ENCODE results near the gene PSMD6.

The PSMD6 gene

DNA sequence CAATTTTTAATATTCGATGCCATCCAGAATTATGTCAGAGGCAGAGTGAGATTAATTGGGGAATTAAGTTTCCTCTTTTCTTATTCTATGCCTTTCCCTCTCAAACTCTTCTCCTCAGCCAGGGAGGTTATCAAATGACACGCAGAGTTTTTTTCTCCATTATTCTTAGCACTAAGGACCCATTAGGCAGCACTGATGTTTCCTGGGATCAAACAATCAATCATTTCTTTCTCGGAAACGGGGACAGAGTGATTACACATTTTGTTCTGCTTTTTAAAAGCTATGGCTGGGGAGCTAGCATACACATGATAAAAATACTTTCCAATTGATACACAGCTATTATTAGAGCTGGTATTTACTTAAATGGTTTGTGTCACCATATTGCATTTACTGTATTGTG, 35.3 kb upstream of the PSMD6 start:
- no peak overlapping the region for H3K27ac ChIP-seq (ENCODE audit: low read depth, low read length)
- no peak overlapping the region for H3K4me2 ChIP-seq (ENCODE audit: low read depth, low read length, poor library complexity, severe bottlenecking)
- no peak overlapping the region for H2AFZ ChIP-seq (ENCODE audit: low read depth, low read length, severe bottlenecking)
- H3K9ac ChIP-seq (ENCODE audit: low read length), result no peak overlapping the region
- H3F3A ChIP-seq (ENCODE audit: insufficient read depth), result no peaks in the 10 kb centered on the region
- H4K20me1 ChIP-seq (ENCODE audit: low read depth, low read length), result no peaks in the 10 kb centered on the region
- H3K79me2 ChIP-seq (ENCODE audit: insufficient read depth, low read length), result no peaks in the 10 kb centered on the region
- no peaks in the 10 kb centered on the region for H3K36me3 ChIP-seq (ENCODE audit: low read length)
- no peaks in the 10 kb centered on the region for H3K27me3 ChIP-seq (ENCODE audit: low read length)
- H3K9me3 ChIP-seq (ENCODE audit: insufficient read depth, low read length), result no peaks in the 10 kb centered on the region
- TF ChIP-seq, protein P1, sequence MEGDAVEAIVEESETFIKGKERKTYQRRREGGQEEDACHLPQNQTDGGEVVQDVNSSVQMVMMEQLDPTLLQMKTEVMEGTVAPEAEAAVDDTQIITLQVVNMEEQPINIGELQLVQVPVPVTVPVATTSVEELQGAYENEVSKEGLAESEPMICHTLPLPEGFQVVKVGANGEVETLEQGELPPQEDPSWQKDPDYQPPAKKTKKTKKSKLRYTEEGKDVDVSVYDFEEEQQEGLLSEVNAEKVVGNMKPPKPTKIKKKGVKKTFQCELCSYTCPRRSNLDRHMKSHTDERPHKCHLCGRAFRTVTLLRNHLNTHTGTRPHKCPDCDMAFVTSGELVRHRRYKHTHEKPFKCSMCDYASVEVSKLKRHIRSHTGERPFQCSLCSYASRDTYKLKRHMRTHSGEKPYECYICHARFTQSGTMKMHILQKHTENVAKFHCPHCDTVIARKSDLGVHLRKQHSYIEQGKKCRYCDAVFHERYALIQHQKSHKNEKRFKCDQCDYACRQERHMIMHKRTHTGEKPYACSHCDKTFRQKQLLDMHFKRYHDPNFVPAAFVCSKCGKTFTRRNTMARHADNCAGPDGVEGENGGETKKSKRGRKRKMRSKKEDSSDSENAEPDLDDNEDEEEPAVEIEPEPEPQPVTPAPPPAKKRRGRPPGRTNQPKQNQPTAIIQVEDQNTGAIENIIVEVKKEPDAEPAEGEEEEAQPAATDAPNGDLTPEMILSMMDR (IDR thresholded peaks at IDR 0.05; ENCODE audit: insufficient read depth, low read length, poor library complexity, severe bottlenecking), result no peak
- no peak for TF ChIP-seq EZH2phosphoT487 (conservative IDR thresholded peaks at IDR 0.05; ENCODE audit: low read length)
- no peaks in the 10 kb centered on the region for H3K9me2 ChIP-seq (replicated peaks; ENCODE audit: insufficient read depth, low read length)
- H3K4me3 ChIP-seq (ENCODE audit: insufficient read depth, low read length, poor library complexity, severe bottlenecking), result no peak overlapping the region

DNA sequence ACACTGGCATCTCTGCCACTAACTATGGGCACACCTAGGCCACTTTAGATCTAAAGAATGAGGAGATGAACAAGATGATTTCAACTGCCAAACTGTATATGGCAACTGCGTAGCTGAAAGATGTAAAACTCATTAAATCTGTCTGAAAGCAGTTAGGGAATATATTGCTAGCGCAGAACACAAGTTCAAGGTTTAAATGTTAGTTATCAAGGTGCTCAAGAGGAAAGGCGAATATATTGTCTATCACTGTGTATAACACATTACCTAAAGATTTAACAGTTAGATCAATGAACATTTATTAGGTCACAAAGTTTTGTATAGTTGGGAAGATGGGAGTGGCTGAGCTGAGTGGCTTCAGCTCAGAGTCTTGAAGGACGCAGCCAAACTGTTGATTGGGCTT, 33.9 kb upstream of the PSMD6 start:
- no peak overlapping the region for H3K9ac ChIP-seq (ENCODE audit: low read length)
- no peaks in the 10 kb centered on the region for H3F3A ChIP-seq (ENCODE audit: insufficient read depth)
- H3K27ac ChIP-seq (ENCODE audit: low read depth, low read length), result no peak overlapping the region
- H3K36me3 ChIP-seq (ENCODE audit: low read length), result no peaks in the 10 kb centered on the region
- no peak overlapping the region for H3K4me3 ChIP-seq (ENCODE audit: insufficient read depth, low read length, poor library complexity, severe bottlenecking)
- no peaks in the 10 kb centered on the region for H3K27me3 ChIP-seq (ENCODE audit: low read length)
- no peaks in the 10 kb centered on the region for H3K9me3 ChIP-seq (ENCODE audit: insufficient read depth, low read length)
- no peaks in the 10 kb centered on the region for H4K20me1 ChIP-seq (ENCODE audit: low read depth, low read length)
- H2AFZ ChIP-seq (ENCODE audit: low read depth, low read length, severe bottlenecking), result no peak overlapping the region
- H3K79me2 ChIP-seq (ENCODE audit: insufficient read depth, low read length), result no peaks in the 10 kb centered on the region
- no peak for TF ChIP-seq EZH2phosphoT487 (conservative IDR thresholded peaks at IDR 0.05; ENCODE audit: low read length)
- TF ChIP-seq, protein P1 (IDR thresholded peaks at IDR 0.05; ENCODE audit: insufficient read depth, low read length, poor library complexity, severe bottlenecking), result no peak
- H3K9me2 ChIP-seq (replicated peaks; ENCODE audit: insufficient read depth, low read length), result no peaks in the 10 kb centered on the region
- H3K4me2 ChIP-seq (ENCODE audit: low read depth, low read length, poor library complexity, severe bottlenecking), result no peak overlapping the region

DNA sequence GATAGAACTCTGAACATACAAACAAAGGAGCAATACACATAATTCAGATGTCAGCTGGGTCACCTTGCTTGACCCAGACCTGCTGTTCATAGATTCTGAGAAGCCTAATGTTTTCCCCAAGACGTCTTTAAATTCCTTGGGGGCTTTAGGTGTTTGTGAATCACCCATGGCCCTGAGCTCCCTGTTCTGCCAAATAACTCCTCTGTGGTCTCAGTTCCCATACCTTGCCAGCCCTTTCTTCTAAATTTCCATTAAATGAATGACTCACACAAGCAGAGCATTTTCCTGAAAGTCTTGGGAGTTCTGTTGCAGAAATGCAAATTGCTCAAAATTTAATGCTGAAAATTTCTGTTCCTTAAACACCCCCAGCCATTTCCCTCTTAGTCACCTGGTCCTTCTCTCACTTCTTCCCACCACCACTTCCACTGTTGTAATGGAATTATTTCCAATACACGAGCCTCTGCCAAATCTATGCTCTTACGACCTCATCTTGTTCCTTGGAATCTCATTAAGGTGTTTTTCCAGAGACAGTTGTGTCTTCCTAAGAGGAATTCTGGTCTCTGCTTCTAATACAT, 33.4 kb upstream of the PSMD6 start:
- no peaks in the 10 kb centered on the region for H3K9me3 ChIP-seq (ENCODE audit: insufficient read depth, low read length)
- no peak overlapping the region for H3K4me3 ChIP-seq (ENCODE audit: insufficient read depth, low read length, poor library complexity, severe bottlenecking)
- no peak overlapping the region for H3K4me2 ChIP-seq (ENCODE audit: low read depth, low read length, poor library complexity, severe bottlenecking)
- H3K36me3 ChIP-seq (ENCODE audit: low read length), result no peaks in the 10 kb centered on the region
- H2AFZ ChIP-seq (ENCODE audit: low read depth, low read length, severe bottlenecking), result no peak overlapping the region
- no peaks in the 10 kb centered on the region for H3F3A ChIP-seq (ENCODE audit: insufficient read depth)
- H3K79me2 ChIP-seq (ENCODE audit: insufficient read depth, low read length), result no peaks in the 10 kb centered on the region
- H3K27me3 ChIP-seq (ENCODE audit: low read length), result no peaks in the 10 kb centered on the region
- H3K9ac ChIP-seq (ENCODE audit: low read length), result no peak overlapping the region
- no peak overlapping the region for H3K27ac ChIP-seq (ENCODE audit: low read depth, low read length)
- no peak for TF ChIP-seq EZH2phosphoT487 (conservative IDR thresholded peaks at IDR 0.05; ENCODE audit: low read length)
- TF ChIP-seq, protein P1 (IDR thresholded peaks at IDR 0.05; ENCODE audit: insufficient read depth, low read length, poor library complexity, severe bottlenecking), result no peak
- no peaks in the 10 kb centered on the region for H4K20me1 ChIP-seq (ENCODE audit: low read depth, low read length)
- H3K9me2 ChIP-seq (replicated peaks; ENCODE audit: insufficient read depth, low read length), result no peaks in the 10 kb centered on the region
